GM12878 (cell line): Measurements from ENCODE around the gene PAPOLA.

Experiments used
- BHLHE40 ChIP-seq, 2 experiments: fragments of 450-650 bp in 1 of 2; IDR thresholded peaks; 2 replicates each; pipeline ENCODE4 v1.6.1; 2011 to 2017; ENCODE audit warnings: low read depth in 2 of 2, borderline replicate concordance in 1 of 2, improper control_type of control experiment in 1 of 2, low read length in 1 of 2, mild to moderate bottlenecking in 1 of 2
- ZNF384 ChIP-seq: IDR thresholded peaks from 2 replicates; pipeline ENCODE4 v1.6.1; 2012; ENCODE audit warnings: low read depth, mild to moderate bottlenecking, low read length, improper control_type of control experiment, borderline replicate concordance

DNA sequence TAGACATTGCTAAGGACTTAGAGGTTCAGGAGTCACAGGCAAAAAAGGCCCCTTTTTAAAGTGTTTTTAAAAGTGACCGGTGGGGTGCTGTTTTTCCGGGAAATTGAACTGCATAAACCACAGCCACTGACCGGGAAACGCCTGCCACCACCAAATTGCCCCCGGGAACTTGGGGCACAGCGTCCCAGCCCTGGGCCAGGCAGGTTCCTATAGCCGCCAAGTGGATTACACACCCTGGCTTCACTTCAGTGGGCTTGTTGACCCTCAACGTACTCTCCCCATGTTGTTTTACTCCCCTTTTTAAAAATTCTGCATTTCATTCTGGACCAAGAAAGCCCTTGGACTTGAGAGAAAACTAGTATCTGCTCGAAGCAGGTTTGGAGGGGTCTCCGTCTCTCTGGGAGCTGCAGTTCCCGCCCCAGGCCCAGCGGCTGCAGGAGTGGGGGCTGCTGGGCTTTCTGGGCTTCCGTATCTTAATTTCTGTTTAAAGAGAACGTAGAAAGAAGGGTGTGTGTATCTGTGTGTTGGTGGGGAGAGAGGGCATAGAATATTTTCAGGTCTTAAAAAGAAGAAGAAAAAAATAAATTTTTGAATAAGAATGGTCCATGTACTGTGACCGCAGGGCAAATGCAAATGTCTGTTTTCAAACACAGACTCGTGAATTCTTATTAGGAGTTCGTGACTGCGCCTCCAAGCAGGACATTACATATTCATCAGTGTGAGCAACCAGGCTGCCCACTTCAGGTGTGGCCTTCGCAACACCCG lies 82.9 kb downstream of the PAPOLA start:
- TF ChIP-seq BHLHE40 (IDR thresholded peaks at IDR 0.05; ENCODE audit: borderline replicate concordance in 1 of 2, low read depth in 2 of 2, low read length in 1 of 2) (no peak), ZNF384 (no peak)
